Breast epithelium (tissue), 4 donors: ENCODE data around the gene SPATA6L. TPM values are rescaled to one million over a fixed set of nuclear protein-coding genes. Genes with fewer than 3 reads are reported as not detected.

Source experiments
- DNase-seq, 2 donors: peaks; one replicate each; pipeline ENCODE4 v3.0.0-alpha.2; 2019; ENCODE audit warnings: low spot score in 2 of 2
- H3K27ac ChIP-seq, 2 donors: fragments of 200-600 bp; sonication (generic) in 1 of 2; one replicate each; pipeline ENCODE4 v1.5.1; 2016 to 2019; ENCODE audit warnings: mild to moderate bottlenecking in 1 of 2
- H3K27me3 ChIP-seq, 2 donors: fragments of 200-600 bp; sonication (generic) in 1 of 2; one replicate each; pipeline versions ENCODE4 v1.5.1 to v1.6.0; 2017 to 2019; ENCODE audit warnings: control low read depth in 1 of 2, mild to moderate bottlenecking in 1 of 2
- H3K36me3 ChIP-seq: fragments of 200-600 bp; one replicate; pipeline ENCODE4 v1.5.1; 2019
- H3K4me1 ChIP-seq, 2 donors: fragments of 200-600 bp; sonication (generic); one replicate each; pipeline ENCODE4 v1.5.1; 2016 to 2019; ENCODE audit warnings: control low read depth in 1 of 2
- H3K4me3 ChIP-seq, 3 donors: fragments of 200-600 bp; sonication (generic); 1 replicate in 2 of 3; 2 replicates in 1 of 3; pipeline ENCODE4 v1.5.1; 2016 to 2019; ENCODE audit warnings: mild to moderate bottlenecking in 3 of 3, moderate library complexity in 2 of 3
- H3K9me3 ChIP-seq, 2 donors: fragments of 200-600 bp; sonication (generic) in 1 of 2; one replicate each; pipeline ENCODE4 v1.5.1; 2016 to 2019; ENCODE audit warnings: control low read depth in 1 of 2
- POLR2A ChIP-seq: fragments of 450-650 bp; IDR thresholded peaks from one replicate; pipeline ENCODE4 v1.6.1; 2016; ENCODE audit warnings: antibody characterized with exemption, mild to moderate bottlenecking, moderate library complexity
- POLR2AphosphoS5 ChIP-seq, 3 donors: sonication (generic); formaldehyde crosslinking; IDR thresholded peaks; one replicate each; pipeline ENCODE4 v1.6.1; 2017; ENCODE audit warnings: antibody characterized with exemption in 3 of 3
- intact Hi-C: fragments of 100-400 bp; cut with DNase I; formaldehyde crosslinking; loops from one replicate; pipeline ENCODE4 v1.15.1; 2023; ENCODE audit warnings: low total_unique reads
- total RNA-seq, 3 donors: library from RNA; depleted of rRNA; stranded (reverse); fragments of >200 nt; gene quantifications; one replicate each; pipeline ENCODE4 v1.1.0, GENCODE V29; 2016
- TF ChIP-seq, protein P1 (sequence below), 3 donors: fragments of 450-650 bp; IDR thresholded peaks; one replicate each; pipeline ENCODE4 v1.5.1; 2016 to 2017; ENCODE audit warnings: antibody characterized with exemption in 3 of 3, mild to moderate bottlenecking in 3 of 3, moderate library complexity in 3 of 3

The SPATA6L gene
- total RNA-seq, 3 donors from 2014 or later, result 1.4 to 22.5 (median 14.4) TPM

GRCh38 chr9:4594994-4595393, 71.3 kb downstream of the SPATA6L start:
- DNase-seq, result no peak
- no peaks in the 10 kb centered on the region for H3K27me3 ChIP-seq
- H3K4me3 ChIP-seq, result no peak overlapping the region
- intact Hi-C loops, result no loop called here
- H3K4me1 ChIP-seq, result peaks cover 2 to 15% of the 10 kb centered on the region in 2 donors
- H3K9me3 ChIP-seq, result no peaks in the 10 kb centered on the region
- TF ChIP-seq POLR2A (no peak), POLR2AphosphoS5 (IDR thresholded peaks at IDR 0.05) (no peak)
- TF ChIP-seq, protein P1, sequence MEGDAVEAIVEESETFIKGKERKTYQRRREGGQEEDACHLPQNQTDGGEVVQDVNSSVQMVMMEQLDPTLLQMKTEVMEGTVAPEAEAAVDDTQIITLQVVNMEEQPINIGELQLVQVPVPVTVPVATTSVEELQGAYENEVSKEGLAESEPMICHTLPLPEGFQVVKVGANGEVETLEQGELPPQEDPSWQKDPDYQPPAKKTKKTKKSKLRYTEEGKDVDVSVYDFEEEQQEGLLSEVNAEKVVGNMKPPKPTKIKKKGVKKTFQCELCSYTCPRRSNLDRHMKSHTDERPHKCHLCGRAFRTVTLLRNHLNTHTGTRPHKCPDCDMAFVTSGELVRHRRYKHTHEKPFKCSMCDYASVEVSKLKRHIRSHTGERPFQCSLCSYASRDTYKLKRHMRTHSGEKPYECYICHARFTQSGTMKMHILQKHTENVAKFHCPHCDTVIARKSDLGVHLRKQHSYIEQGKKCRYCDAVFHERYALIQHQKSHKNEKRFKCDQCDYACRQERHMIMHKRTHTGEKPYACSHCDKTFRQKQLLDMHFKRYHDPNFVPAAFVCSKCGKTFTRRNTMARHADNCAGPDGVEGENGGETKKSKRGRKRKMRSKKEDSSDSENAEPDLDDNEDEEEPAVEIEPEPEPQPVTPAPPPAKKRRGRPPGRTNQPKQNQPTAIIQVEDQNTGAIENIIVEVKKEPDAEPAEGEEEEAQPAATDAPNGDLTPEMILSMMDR (IDR thresholded peaks at IDR 0.05), result no peak
- no peak overlapping the region for H3K27ac ChIP-seq
- no peaks in the 10 kb centered on the region for H3K36me3 ChIP-seq

DNA sequence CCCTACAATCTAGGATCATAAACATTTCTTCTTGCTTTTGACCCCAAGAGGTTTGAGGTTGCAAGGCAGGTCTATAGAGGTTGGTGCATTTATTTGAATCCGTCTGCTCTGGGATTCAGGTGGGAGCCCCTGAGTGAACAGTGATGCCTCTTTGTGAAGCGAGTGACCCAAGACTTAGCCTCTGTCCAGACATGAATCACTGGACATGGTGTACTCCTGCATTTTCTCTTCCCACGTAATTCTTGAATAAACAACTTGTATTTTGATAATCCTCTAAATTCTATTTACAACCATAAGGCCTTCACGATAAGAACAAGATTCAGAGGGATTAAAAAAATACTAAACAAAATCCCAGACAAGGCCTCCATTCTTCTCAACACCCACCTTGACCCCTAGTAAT, 71.7 kb downstream of the SPATA6L start:
- Histone ChIP-seq H3K4me1 (peaks cover 2 to 15% of the 10 kb centered on the region in 2 donors), H3K9me3 (no peaks in the 10 kb centered on the region), H3K36me3 (no peaks in the 10 kb centered on the region), H3K27me3 (no peaks in the 10 kb centered on the region), H3K4me3 (no peak overlapping the region), H3K27ac (no peak overlapping the region)
- TF ChIP-seq POLR2A, result no peak
- TF ChIP-seq, protein P1 (IDR thresholded peaks at IDR 0.05), result no peak
- TF ChIP-seq POLR2AphosphoS5 (IDR thresholded peaks at IDR 0.05), result no peak
- no peak for DNase-seq
- intact Hi-C loops, result no loop called here

- no peak overlapping the region for H3K27ac ChIP-seq
- H3K27me3 ChIP-seq, result no peaks in the 10 kb centered on the region
- TF ChIP-seq POLR2AphosphoS5 (IDR thresholded peaks at IDR 0.05), result no peak
- TF ChIP-seq POLR2A, result no peak
- TF ChIP-seq, protein P1 (IDR thresholded peaks at IDR 0.05), result no peak
- DNase-seq, result no peak
- H3K9me3 ChIP-seq, result no peaks in the 10 kb centered on the region
- H3K36me3 ChIP-seq, result no peaks in the 10 kb centered on the region
- no peak overlapping the region for H3K4me3 ChIP-seq
- intact Hi-C loops, result no loop called here
- H3K4me1 ChIP-seq, result peaks cover 2 to 15% of the 10 kb centered on the region in 2 donors
Observed at GRCh38 chr9:4592886-4593285, 73.4 kb downstream of the SPATA6L start.

DNA sequence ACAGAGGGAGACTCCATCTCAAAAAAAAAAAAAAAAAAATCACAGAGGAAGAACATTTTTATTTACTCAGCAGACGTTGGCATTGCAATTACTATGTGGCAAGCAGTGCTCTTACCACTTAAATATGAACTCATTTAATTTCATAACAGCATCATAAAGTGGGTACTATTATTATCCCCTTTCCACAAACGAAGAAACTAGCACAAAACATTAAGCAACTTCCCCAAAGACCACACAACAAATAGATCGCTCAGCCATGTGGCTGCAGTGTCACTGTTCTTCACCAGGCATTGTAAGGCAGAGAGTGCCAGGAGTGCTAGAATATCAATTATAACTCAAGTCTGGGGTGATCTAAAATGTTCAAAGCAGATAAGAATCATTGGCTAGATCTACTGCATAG, 74.0 kb downstream of the SPATA6L start:
- Histone ChIP-seq H3K9me3 (no peaks in the 10 kb centered on the region), H3K27me3 (no peaks in the 10 kb centered on the region), H3K27ac (no peak overlapping the region), H3K4me3 (no peak overlapping the region), H3K4me1 (peaks cover 2 to 15% of the 10 kb centered on the region in 2 donors), H3K36me3 (no peaks in the 10 kb centered on the region)
- DNase-seq, result no peak
- intact Hi-C loops, result no loop called here
- TF ChIP-seq, protein P1 (IDR thresholded peaks at IDR 0.05), result no peak
- no peak for TF ChIP-seq POLR2A
- TF ChIP-seq POLR2AphosphoS5 (IDR thresholded peaks at IDR 0.05), result no peak

- Histone ChIP-seq H3K4me3 (no peak overlapping the region), H3K27ac (peak overlapping the region; percentile 65 to 70), H3K9me3 (no peaks in the 10 kb centered on the region), H3K4me1 (peaks cover 2 to 9% of the 10 kb centered on the region in 2 donors), H3K36me3 (no peaks in the 10 kb centered on the region), H3K27me3 (no peaks in the 10 kb centered on the region)
- no peak for DNase-seq
- TF ChIP-seq POLR2AphosphoS5 (IDR thresholded peaks at IDR 0.05) (no peak), POLR2A (no peak)
- TF ChIP-seq, protein P1 (IDR thresholded peaks at IDR 0.05), result no peak
- intact Hi-C loops, result no loop called here
Observed at GRCh38 chr9:4591123-4591500, 75.2 kb downstream of the SPATA6L start.
